T follicular helper cell (primary cell): Measurements from ENCODE around the gene GPR35.

ENCODE experiments used
- DNase-seq: peaks from one replicate; pipeline ENCODE4 v3.0.0-alpha.2; 2020; ENCODE audit warnings: low read depth

GPR35 gene

GRCh38 chr2:240624011-240624949 is 1.0 kb upstream of the GPR35 start:
- no peak for DNase-seq

- DNase-seq = no peak
Observed at GRCh38 chr2:240626531-240627300, 1.4 kb downstream of the GPR35 start.

- DNase-seq = no peak
Observed at GRCh38 chr2:240627736-240628506, 2.6 kb downstream of the GPR35 start.

- DNase-seq = no peak
Observed at GRCh38 chr2:240628507-240628807, 3.2 kb downstream of the GPR35 start.

GRCh38 chr2:240628808-240629618 is 3.7 kb downstream of the GPR35 start:
- DNase-seq = no peak

- DNase-seq = no peak
Observed at GRCh38 chr2:240629619-240629967, 4.3 kb downstream of the GPR35 start.

GRCh38 chr2:240629968-240630770 is 4.9 kb downstream of the GPR35 start:
- no peak for DNase-seq

GRCh38 chr2:240630771-240631547 is 5.7 kb downstream of the GPR35 start:
- no peak for DNase-seq

- no peak for DNase-seq
Observed at GRCh38 chr2:240631548-240632305, 6.4 kb downstream of the GPR35 start.

GRCh38 chr2:240632306-240632721 is 7.0 kb downstream of the GPR35 start:
- DNase-seq = no peak

GRCh38 chr2:240635121-240635997 is 10.1 kb downstream of the GPR35 start:
- DNase-seq = no peak

- no peak for DNase-seq
Observed at GRCh38 chr2:240635998-240636547, 10.8 kb downstream of the GPR35 start.

GRCh38 chr2:240636563-240637115 is 11.4 kb downstream of the GPR35 start:
- DNase-seq = no peak

GRCh38 chr2:240637116-240637900 is 12.0 kb downstream of the GPR35 start:
- no peak for DNase-seq

- DNase-seq = no peak
Observed at GRCh38 chr2:240637901-240638345, 12.6 kb downstream of the GPR35 start.

GRCh38 chr2:240638512-240639160 is 13.4 kb downstream of the GPR35 start:
- no peak for DNase-seq
